GM20000 (cell line): ENCODE measurements around the gene QSOX2.

Source experiments
- DNase-seq: peaks from one replicate; pipeline ENCODE4 v3.0.0; 2012; ENCODE audit warnings: low spot score
- CTCF ChIP-seq: IDR thresholded peaks from 2 replicates; pipeline ENCODE4 v1.5.1; 2012; ENCODE audit warnings: mild to moderate bottlenecking, control low read depth; ENCODE audit errors: extremely low read depth, missing control alignments

The QSOX2 gene

GRCh38 chr9:136218271-136218670 lies 27.3 kb downstream of the QSOX2 start:
- DNase-seq: no peak
- no peak for TF ChIP-seq CTCF

GRCh38 chr9:136216541-136217244 lies 28.9 kb downstream of the QSOX2 start:
- no peak for DNase-seq
- TF ChIP-seq CTCF: no peak

GRCh38 chr9:136213733-136214132 lies 31.9 kb downstream of the QSOX2 start:
- no peak for DNase-seq
- TF ChIP-seq CTCF: no peak

- TF ChIP-seq CTCF: no peak
- no peak for DNase-seq
Observed at GRCh38 chr9:136212345-136212950, 33.2 kb downstream of the QSOX2 start.

GRCh38 chr9:136211441-136212344 lies 33.9 kb downstream of the QSOX2 start:
- no peak for TF ChIP-seq CTCF
- DNase-seq: no peak

- DNase-seq: no peak
- TF ChIP-seq CTCF: no peak
Observed at GRCh38 chr9:136211006-136211405, 34.6 kb downstream of the QSOX2 start.

- no peak for DNase-seq
- no peak for TF ChIP-seq CTCF
Observed at GRCh38 chr9:136210276-136210675, 35.3 kb downstream of the QSOX2 start.
